IMR-90 (cell line): ENCODE results near the gene SYAP1. TPM values are rescaled to one million over a fixed set of nuclear protein-coding genes. Genes with fewer than 3 reads are reported as not detected.

Source experiments
- ATAC-seq: fragments of 200-7000 bp; cut with Tn5 transposase; 2 replicates; pipeline ENCODE4 v1.9.1; 2020; ENCODE audit warnings: low read depth, mild to moderate bottlenecking, moderate library complexity
- BruUV-seq: library from RNA; stranded (reverse); fragments of 400-500 nt; replicated peaks from 2 replicates; lab custom pipeline; 2021; lab: Mats Ljungman, UMichigan
- CTCF ChIA-PET: fragments of 300-600 bp; formaldehyde crosslinking; extraction: SDS; loops from one replicate; lab custom pipeline; 2021; ENCODE audit warnings: antibody characterized with exemption; lab: Yijun Ruan, JAX
- POLR2A ChIA-PET: fragments of 300-600 bp; sonication (Branson Sonifier 250); formaldehyde crosslinking; loops from one replicate; lab custom pipeline; 2022; ENCODE audit warnings: antibody characterized with exemption; ENCODE audit not compliant: unreplicated experiment; lab: Charles Lee
- DNase-seq: peaks from one replicate; pipeline ENCODE4 v3.0.0; 2013
- H2AFZ ChIP-seq: replicated peaks from 2 replicates; pipeline ENCODE3; 2013; ENCODE audit warnings: low read length, mild to moderate bottlenecking; ENCODE audit not compliant: poor library complexity
- H2AK5ac ChIP-seq: 2 replicates; pipeline ENCODE4 v1.6.1; 2013; ENCODE audit warnings: low read depth, low read length, inconsistent platforms
- H2AK9ac ChIP-seq: replicated peaks from 2 replicates; pipeline ENCODE3; 2013; ENCODE audit warnings: mild to moderate bottlenecking, low read depth, low read length, moderate library complexity; ENCODE audit not compliant: poor library complexity
- H2BK120ac ChIP-seq: 2 replicates; pipeline ENCODE4 v1.6.1; 2013; ENCODE audit warnings: low read depth, low read length, inconsistent platforms
- H2BK15ac ChIP-seq: 3 replicates; pipeline ENCODE4 v1.6.1; 2013; ENCODE audit warnings: low read depth, low read length, inconsistent platforms
- H2BK20ac ChIP-seq: 2 replicates; pipeline ENCODE4 v1.6.1; 2013; ENCODE audit warnings: low read depth, mild to moderate bottlenecking, inconsistent platforms, low read length, moderate library complexity
- H2BK5ac ChIP-seq: 2 replicates; pipeline ENCODE4 v1.6.1; 2013; ENCODE audit warnings: mild to moderate bottlenecking, low read depth, low read length, inconsistent platforms; ENCODE audit not compliant: poor library complexity, severe bottlenecking
- H3K14ac ChIP-seq: replicated peaks from 2 replicates; pipeline ENCODE4 v1.6.1; 2013; ENCODE audit warnings: low read depth, low read length, inconsistent platforms
- H3K18ac ChIP-seq: 2 replicates; pipeline ENCODE4 v1.6.1; 2013; ENCODE audit warnings: low read depth, low read length, control low read depth
- H3K23ac ChIP-seq: 2 replicates; pipeline ENCODE4 v1.6.1; 2013; ENCODE audit warnings: low read depth, low read length, inconsistent platforms
- H3K27ac ChIP-seq: 2 replicates; pipeline ENCODE4 v1.5.1; 2013; ENCODE audit warnings: mild to moderate bottlenecking, control low read depth, low read length; ENCODE audit not compliant: insufficient read depth
- H3K27me3 ChIP-seq: 2 replicates; pipeline ENCODE4 v1.6.1; 2013; ENCODE audit warnings: low read length; ENCODE audit not compliant: control insufficient read depth, insufficient read depth
- H3K36me3 ChIP-seq: 2 replicates; pipeline ENCODE4 v1.6.1; 2013; ENCODE audit warnings: low read length, mixed read lengths; ENCODE audit not compliant: control insufficient read depth, insufficient read depth
- H3K4ac ChIP-seq: 2 replicates; pipeline ENCODE4 v1.6.1; 2013; ENCODE audit warnings: low read depth, low read length, inconsistent platforms
- H3K4me1 ChIP-seq: 2 replicates; pipeline ENCODE4 v1.6.1; 2013; ENCODE audit warnings: low read length, mixed read lengths; ENCODE audit not compliant: control insufficient read depth, insufficient read depth
- H3K4me2 ChIP-seq: 2 replicates; pipeline ENCODE4 v1.6.1; 2013; ENCODE audit warnings: low read depth, mild to moderate bottlenecking, control low read depth, low read length, moderate library complexity
- H3K4me3 ChIP-seq: 2 replicates; pipeline ENCODE4 v1.5.1; 2013; ENCODE audit warnings: low read depth, mild to moderate bottlenecking, control low read depth, low read length, moderate library complexity; ENCODE audit not compliant: insufficient read depth
- H3K56ac ChIP-seq: 2 replicates; pipeline ENCODE4 v1.6.1; 2013; ENCODE audit warnings: low read length, inconsistent platforms; ENCODE audit not compliant: insufficient read depth; ENCODE audit errors: extremely low read depth
- H3K79me1 ChIP-seq, 2 experiments: 2 replicates each; pipeline ENCODE4 v1.6.1; 2013; ENCODE audit warnings: low read length in 2 of 2, inconsistent platforms in 1 of 2, low read depth in 1 of 2
- H3K9ac ChIP-seq: 2 replicates; pipeline ENCODE4 v1.6.1; 2013; ENCODE audit warnings: low read depth, low read length, control low read depth
- H3K9me1 ChIP-seq: 2 replicates; pipeline ENCODE4 v1.6.1; 2013; ENCODE audit warnings: low read length, inconsistent platforms; ENCODE audit not compliant: insufficient read depth
- H3K9me3 ChIP-seq: 2 replicates; pipeline ENCODE4 v1.6.1; 2013; ENCODE audit warnings: low read length; ENCODE audit not compliant: control insufficient read depth, insufficient read depth
- H4K20me1 ChIP-seq: 2 replicates; pipeline ENCODE4 v1.6.1; 2013; ENCODE audit warnings: low read length, inconsistent platforms; ENCODE audit not compliant: insufficient read depth
- H4K5ac ChIP-seq: 2 replicates; pipeline ENCODE4 v1.6.1; 2013; ENCODE audit warnings: mild to moderate bottlenecking, low read depth, low read length, control low read depth
- H4K8ac ChIP-seq, 2 experiments: 2 replicates each; pipeline ENCODE4 v1.6.1; 2013; ENCODE audit warnings: low read depth in 2 of 2, low read length in 2 of 2, control low read depth in 1 of 2, inconsistent platforms in 1 of 2
- H4K91ac ChIP-seq: 2 replicates; pipeline ENCODE4 v1.6.1; 2013; ENCODE audit warnings: low read depth, low read length, inconsistent platforms; ENCODE audit not compliant: insufficient read depth
- CHD1 ChIP-seq: IDR thresholded peaks from 2 replicates; pipeline ENCODE4 v1.6.1; 2012; ENCODE audit warnings: low read depth, low read length, improper control_type of control experiment
- CTCF ChIP-seq: conservative IDR thresholded peaks from 2 replicates; pipeline ENCODE4 v1.5.1; 2012; ENCODE audit warnings: mild to moderate bottlenecking, low read depth, low read length, improper control_type of control experiment
- FOS ChIP-seq: fragments of 150-350 bp; IDR thresholded peaks from 2 replicates; pipeline ENCODE4 v1.6.1; 2016; ENCODE audit warnings: low read depth, low read length
- MAFK ChIP-seq: IDR thresholded peaks from 2 replicates; pipeline ENCODE4 v1.6.1; 2012; ENCODE audit warnings: low read depth, low read length, improper control_type of control experiment
- MAZ ChIP-seq: IDR thresholded peaks from 2 replicates; pipeline ENCODE4 v1.6.1; 2012; ENCODE audit warnings: low read depth, mild to moderate bottlenecking, low read length, improper control_type of control experiment, moderate library complexity, borderline replicate concordance
- MXI1 ChIP-seq: IDR thresholded peaks from 2 replicates; pipeline ENCODE4 v1.6.1; 2012; ENCODE audit warnings: low read depth, mild to moderate bottlenecking, low read length, moderate library complexity, borderline replicate concordance
- NFE2L2 ChIP-seq: fragments of 150-350 bp; IDR thresholded peaks from 2 replicates; pipeline ENCODE4 v1.6.1; 2016; ENCODE audit warnings: low read depth, mild to moderate bottlenecking, low read length
- RCOR1 ChIP-seq: IDR thresholded peaks from 2 replicates; pipeline ENCODE4 v1.6.1; 2012; ENCODE audit warnings: mild to moderate bottlenecking, low read length, improper control_type of control experiment; ENCODE audit not compliant: insufficient replicate concordance
- RFX5 ChIP-seq: IDR thresholded peaks from 2 replicates; pipeline ENCODE4 v1.8.0; 2012; ENCODE audit warnings: low read depth, mild to moderate bottlenecking, low read length, moderate library complexity
- SMC3 ChIP-seq: fragments of 150-350 bp; IDR thresholded peaks from 2 replicates; pipeline ENCODE4 v1.6.1; 2016; ENCODE audit warnings: low read depth, mild to moderate bottlenecking, antibody characterized with exemption, low read length, moderate library complexity
- WGBS, 2 experiments: methylation state at CpG; one replicate each; pipeline versions ENCODE4 v1.1.5 to v1.1.7; 2013; ENCODE audit warnings: missing lambda C conversion rate in 2 of 2; ENCODE audit not compliant: insufficient read length in 1 of 2; ENCODE audit errors: extremely low coverage in 2 of 2; 5-methylcytosine and 5-hydroxymethylcytosine counted together
- dilution Hi-C: fragments of 300-500 bp; cut with HindIII; formaldehyde crosslinking; loops from one replicate; pipeline ENCODE4 v1.14.3; 2018; ENCODE audit warnings: low sequenced_read_pairs; ENCODE audit not compliant: unreplicated experiment
- in situ Hi-C: fragments of 300-500 bp; cut with MboI; formaldehyde crosslinking; loops from 3 replicates; pipeline ENCODE4 v1.14.3; 2019; ENCODE audit warnings: low sequenced_read_pairs, inconsistent platforms, mixed read lengths
- intact Hi-C: fragments of 100-400 bp; cut with micrococcal nuclease; formaldehyde crosslinking; loops from 2 replicates; pipeline ENCODE4 v1.10.0; 2022
- polyA plus RNA-seq, 3 experiments: library from polyadenylated mRNA; depleted of rRNA; stranded (reverse); fragments of >200 nt; gene quantifications; 2 replicates each; pipeline ENCODE4 v1.2.3, GENCODE V29; 2012; ENCODE audit warnings: low replicate concordance in 1 of 3
- total RNA-seq: library from RNA; depleted of rRNA; stranded (reverse); fragments of >200 nt; gene quantifications from 2 replicates; pipeline ENCODE4 v1.2.3, GENCODE V29; 2012

Gene SYAP1
- total and polyA plus RNA-seq, 2 of the 4 experiments (the other 2 are of a cell fraction): 17.7 to 35.0 TPM

- Histone ChIP-seq H3K9ac (no peak overlapping the region), H4K91ac (no peak overlapping the region), H3K79me1 (no peaks in the 10 kb centered on the region), H2BK5ac (no peak overlapping the region), H2BK20ac (no peak overlapping the region), H3K56ac (no peak overlapping the region), H3K27ac (no peak overlapping the region), H4K20me1 (no peaks in the 10 kb centered on the region), H3K4ac (no peak overlapping the region), H3K4me2 (no peak overlapping the region), H4K5ac (no peak overlapping the region), H3K14ac (no peak overlapping the region), H3K36me3 (peaks cover 4% of the 10 kb centered on the region), H2BK15ac (no peak overlapping the region), H3K4me1 (no peaks in the 10 kb centered on the region), H4K8ac (no peak overlapping the region), H3K18ac (no peak overlapping the region), H3K4me3 (no peak overlapping the region), H3K23ac (no peak overlapping the region), H3K27me3 (no peaks in the 10 kb centered on the region; the same call in 1 of the 2 replicates), H2BK120ac (no peak overlapping the region), H3K9me1 (no peaks in the 10 kb centered on the region), H3K9me3 (no peaks in the 10 kb centered on the region), H2AK9ac (no peak overlapping the region), H2AK5ac (no peak overlapping the region), H2AFZ (no peak overlapping the region)
- in situ Hi-C loops: no loop called here
- TF ChIP-seq RCOR1 (no peak), MAZ (no peak), RFX5 (no peak), SMC3 (no peak), CHD1 (no peak), MAFK (no peak), FOS (no peak), NFE2L2 (no peak), MXI1 (no peak), CTCF (no peak)
- ChIA-PET CTCF (no interaction called here), POLR2A (interaction anchor here (0.6 kb wide), 1 partner anchor 96 kb away, joined by 4 read pairs; no protein-coding TSS in a partner anchor)
- intact Hi-C loops: no loop called here
- BruUV-seq: no TSS peak
- dilution Hi-C loops: no loop called here
- ATAC-seq (no peak), DNase-seq (no peak)
- no CpG with 5 or more reads among the region's 2 CpGs for WGBS, 2 experiments
Measured at GRCh38 chrX:16765594-16765993, 46.2 kb downstream of the SYAP1 start.
